Skeletal muscle cell (primary cell): ENCODE results near the gene RPL3.

Experiments
- DNase-seq: peaks from one replicate; pipeline ENCODE4 v3.0.0-alpha.2; 2010; ENCODE audit warnings: low read depth
- H3K4me3 ChIP-seq: 2 replicates; pipeline ENCODE4 v1.5.1; 2011; ENCODE audit warnings: low read depth, mild to moderate bottlenecking, control low read depth, low read length, moderate library complexity

The RPL3 gene

DNA sequence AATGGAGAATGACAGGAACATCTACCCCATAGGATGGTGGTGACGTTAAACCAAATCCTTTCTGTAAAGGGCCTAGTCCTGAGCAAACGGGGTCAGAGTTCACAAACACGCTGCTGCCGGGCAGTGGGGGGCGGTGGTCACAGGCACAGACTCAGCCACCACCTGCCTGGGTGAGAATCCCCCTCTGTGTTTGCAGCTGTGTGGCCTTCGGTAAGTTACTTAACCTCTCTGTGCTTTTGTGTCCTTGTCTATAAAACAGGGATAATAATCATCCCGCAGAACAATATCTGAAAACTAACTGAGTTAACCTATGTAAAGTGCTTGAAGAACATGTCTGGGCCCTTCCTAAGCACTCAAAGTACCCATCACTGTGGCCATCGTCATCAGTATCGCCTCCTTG lies 48.6 kb downstream of the RPL3 start:
- no peak for DNase-seq
- H3K4me3 ChIP-seq, result no peak overlapping the region

DNA sequence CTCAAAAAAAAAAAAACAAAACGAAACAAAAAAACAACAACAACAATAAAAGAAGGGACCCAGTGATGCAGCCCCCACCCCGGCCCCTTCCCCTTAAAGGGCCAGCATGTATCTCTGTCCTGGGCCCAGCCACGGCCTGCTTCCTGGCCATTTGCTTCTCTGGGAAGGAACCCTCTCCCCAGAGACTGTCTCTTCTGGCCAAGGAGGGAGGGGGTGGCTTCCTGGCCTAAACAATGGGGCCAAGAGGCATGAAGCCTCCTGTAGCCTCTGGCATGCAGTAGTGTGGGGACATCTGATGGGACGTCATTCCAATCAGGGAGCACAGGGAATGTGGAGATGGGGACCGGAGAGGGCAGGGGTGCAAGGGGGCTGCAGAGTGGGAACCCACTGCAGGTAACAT lies 49.1 kb downstream of the RPL3 start:
- H3K4me3 ChIP-seq, result no peak overlapping the region
- no peak for DNase-seq

DNA sequence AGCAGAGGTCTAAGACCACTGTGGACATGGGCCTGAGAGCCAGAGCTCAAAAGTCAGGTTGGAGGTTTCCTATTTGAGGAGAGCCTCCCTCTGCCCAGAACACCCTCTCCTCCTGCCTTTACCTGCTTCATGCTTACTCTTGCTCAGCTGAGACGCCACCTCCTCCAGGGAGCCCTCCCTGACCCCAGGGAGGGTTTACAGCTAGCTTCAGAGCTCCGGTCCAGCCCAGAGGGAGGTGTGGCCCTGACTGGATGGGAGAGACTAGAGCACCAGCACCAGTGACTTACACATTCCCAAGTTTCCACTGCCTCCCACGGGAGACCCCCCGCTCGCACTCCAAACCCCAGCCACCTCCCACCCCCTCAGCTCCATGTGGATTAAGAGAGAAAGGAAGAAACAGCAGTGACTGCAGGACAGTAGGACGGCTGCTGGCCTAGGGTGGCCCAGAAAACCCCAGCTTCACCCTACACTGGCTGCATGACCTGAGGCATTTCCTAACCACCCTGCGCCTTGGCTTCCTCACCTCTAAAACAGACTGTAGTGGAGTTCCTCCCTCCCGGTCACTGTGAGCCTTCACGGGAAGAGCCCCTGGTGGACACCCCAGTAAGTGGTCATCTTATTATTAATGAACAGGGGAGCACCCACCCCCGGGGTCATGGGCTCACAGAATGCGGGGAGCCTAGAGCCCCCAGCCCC lies 50.2 kb downstream of the RPL3 start:
- no peak overlapping the region for H3K4me3 ChIP-seq

DNA sequence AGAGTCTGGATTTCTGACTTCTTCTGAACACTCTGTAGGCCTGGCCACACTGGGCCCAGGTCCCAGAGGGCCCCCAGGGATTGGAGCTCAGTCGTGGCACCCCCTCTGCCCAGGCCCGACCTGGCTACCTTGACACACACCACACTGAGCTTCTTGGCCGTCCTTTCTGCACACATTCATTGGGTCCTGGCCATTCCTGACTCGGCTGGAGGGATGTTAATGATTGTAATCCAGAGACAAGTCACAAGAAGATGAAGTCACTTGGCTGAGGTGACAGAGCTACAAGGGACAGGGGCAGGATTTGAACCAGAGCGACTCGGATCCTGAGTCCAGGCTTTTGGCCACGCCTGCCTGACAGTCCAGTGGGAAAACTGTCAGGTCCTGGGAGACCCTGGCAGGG lies 50.8 kb downstream of the RPL3 start:
- DNase-seq, result no peak
- H3K4me3 ChIP-seq, result no peak overlapping the region

More for the DNA sequence above, 50.2 kb downstream of the RPL3 start:
- no peak for DNase-seq

DNA sequence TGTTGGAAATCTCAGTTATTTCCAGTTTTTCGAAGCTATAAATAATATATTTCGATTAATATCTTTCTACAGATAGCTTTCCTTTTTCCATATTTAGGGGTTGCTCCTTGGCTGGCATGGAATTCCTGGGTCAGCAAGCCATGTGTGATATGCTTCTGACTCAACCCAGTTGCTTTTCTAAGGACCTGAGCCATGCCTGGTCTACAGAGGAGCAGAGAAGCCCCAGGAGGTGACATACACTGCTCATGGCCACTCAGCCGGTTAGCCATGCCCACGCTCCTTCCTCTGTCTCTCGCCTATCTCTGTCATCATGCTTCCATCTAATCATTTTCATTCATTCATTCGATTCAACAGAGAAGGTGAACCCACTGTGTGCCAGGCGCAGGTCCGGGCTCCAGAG lies 51.4 kb downstream of the RPL3 start:
- DNase-seq, result no peak

DNA sequence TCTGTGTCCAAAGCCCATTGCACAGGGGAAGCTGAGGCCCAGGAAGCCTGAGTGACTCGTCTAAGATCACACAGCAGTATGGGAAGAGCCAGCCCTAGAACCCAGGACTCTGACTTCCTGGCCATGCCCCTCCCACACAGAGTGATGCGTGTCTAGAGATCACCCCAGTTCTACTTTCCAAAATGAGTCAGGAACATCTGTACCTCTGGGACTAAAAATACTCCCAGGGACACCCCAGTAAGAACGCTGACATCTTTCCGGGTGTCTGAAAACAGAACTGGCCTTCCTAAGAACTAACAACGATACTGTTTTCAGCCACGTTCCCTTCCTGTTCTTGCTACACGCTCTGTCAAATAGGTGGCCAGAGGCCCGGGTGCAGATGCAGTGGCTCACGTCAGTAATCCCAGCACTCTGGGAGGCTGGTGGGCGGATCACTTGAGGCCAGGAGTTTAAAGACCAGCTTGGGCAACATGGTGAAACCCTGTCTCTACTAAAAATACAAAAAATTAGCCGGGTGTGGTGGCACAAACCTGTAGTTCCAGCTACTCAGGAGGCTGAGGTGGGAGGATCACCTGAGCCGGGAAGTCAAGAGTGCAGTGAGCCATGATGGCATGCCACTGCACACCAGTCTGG lies 52.9 kb downstream of the RPL3 start:
- H3K4me3 ChIP-seq, result no peak overlapping the region
- DNase-seq, result peak; percentile 77

More for the DNA sequence above, 51.4 kb downstream of the RPL3 start:
- no peak overlapping the region for H3K4me3 ChIP-seq

DNA sequence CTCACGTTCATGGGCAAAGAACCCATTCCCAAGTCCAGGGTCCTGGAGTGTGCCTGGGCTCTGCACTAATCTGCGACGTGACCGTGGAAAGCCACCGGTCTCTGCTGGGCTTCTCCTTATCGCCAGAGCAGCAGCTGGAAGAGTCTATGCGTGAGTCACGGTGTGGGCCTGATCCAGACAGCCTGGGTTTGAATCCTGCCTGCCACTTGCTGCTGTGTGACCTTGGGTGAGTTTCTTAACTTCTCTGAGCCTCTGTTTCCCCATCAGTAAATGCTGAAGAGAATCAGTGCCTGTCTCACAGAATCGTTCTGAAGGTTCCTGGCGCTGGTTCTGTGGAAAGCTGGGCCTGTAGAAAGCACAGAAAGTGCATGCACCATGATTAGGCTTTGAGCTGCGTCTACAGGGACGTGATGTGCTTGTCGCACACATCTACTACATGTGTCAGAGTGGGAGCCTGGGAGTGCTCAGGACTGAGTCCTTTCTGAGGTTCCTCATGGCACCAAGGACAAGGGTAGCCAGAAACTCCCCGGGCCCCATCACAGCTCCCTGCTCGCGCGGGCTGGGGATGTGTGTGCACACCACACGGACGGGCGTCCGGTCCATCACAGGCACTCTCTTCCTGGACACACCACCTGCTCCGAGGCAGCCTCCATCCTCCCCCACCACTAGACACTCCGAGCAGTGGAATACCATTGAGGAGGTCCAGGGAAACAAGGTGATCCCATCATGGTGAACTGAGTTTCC lies 54.1 kb downstream of the RPL3 start:
- DNase-seq, result no peak
- no peak overlapping the region for H3K4me3 ChIP-seq

DNA sequence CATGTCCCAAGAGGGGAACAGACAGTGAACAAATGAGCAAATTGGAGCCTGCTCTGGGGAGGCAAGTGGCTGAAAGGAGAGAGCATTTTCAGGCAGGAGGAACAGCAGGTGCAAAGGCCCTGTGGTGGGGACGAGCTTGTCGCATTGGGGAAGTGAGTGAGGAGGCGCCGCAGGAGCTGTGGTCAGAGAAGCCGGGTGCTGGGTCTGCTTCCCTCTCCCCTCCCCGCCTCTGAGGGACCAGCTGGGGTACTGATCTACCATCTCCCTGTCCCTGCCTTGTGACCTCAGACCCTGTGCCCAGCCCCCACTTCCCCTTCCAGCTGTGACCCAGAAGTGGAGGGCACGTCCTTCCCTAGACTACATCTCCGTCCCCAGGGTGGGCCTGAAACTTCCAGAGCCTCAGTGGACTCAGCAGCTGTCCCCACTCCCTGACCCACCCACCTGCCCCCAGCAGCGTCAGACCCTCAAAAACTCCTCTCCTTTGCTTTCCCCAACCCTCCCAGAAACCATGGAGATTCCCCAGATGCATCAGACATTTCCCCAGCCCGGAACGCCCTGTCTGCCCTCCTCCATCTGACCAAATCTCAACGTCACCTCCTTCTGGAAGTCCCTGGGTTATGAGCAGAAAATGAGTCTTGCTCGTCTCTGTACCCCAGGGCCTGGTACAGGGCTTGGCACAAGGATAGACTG lies 54.9 kb downstream of the RPL3 start:
- no peak overlapping the region for H3K4me3 ChIP-seq
- no peak for DNase-seq

DNA sequence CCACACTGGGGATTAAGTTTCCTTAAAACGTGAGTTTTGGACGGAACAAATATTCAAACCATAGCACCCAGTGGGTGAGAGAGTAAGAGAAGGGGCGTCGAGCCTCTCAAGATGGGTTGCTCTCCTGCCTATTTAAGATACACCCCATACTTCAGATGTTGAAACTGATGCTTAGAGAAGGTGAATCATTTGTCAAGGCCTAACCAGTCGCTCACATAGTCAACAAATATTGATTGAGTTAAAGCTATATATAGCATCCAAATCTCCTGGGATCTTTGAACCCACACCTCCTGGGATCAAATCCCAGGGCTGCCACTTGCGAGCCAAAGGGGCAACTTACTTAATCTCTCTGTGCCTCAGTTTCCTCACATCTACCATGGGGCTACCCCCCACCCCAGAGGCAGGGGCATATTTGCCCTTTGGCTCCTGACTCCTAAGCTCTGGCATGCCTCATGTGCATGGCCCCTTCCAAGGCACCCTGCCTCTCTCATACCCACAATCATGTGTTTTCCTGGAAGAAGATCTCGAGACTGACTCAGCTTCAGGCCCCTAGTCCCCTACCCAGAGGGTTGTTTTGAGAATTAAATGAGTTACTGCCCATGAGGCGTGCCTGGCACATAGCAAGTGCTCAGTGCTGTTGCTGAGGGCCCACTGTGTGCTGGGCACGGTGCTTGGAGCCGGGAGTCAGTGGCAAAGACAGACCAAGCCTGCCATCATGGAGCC lies 55.6 kb downstream of the RPL3 start:
- DNase-seq, result no peak
- no peak overlapping the region for H3K4me3 ChIP-seq
